ENCODE measurements around the gene BASP1.

Gene BASP1

GRCh38 chr5:17265041-17265440, 47.6 kb downstream of the BASP1 start:
- no peak for TF ChIP-seq CTCF (IDR thresholded peaks at IDR 0.05; ENCODE audit: insufficient read depth, low read length, poor library complexity, severe bottlenecking)
- no peak for DNase-seq (ENCODE audit: extremely low read depth, insufficient read length)
- H3K4me3 ChIP-seq (replicated peaks; ENCODE audit: low read depth, low read length) = no peak overlapping the region
- H3K27me3 ChIP-seq (replicated peaks; ENCODE audit: control insufficient read depth, insufficient read depth, low read length) = no peaks in the 10 kb centered on the region
- no peaks in the 10 kb centered on the region for H3K36me3 ChIP-seq (ENCODE audit: control insufficient read depth, insufficient read depth, low read length)

GRCh38 chr5:17267106-17267505, 49.7 kb downstream of the BASP1 start:
- H3K4me3 ChIP-seq (replicated peaks; ENCODE audit: low read depth, low read length) = 0 out of 2 replicates have a peak overlapping the region, but pooled peaks have one; percentile 2
- H3K27me3 ChIP-seq (replicated peaks; ENCODE audit: control insufficient read depth, insufficient read depth, low read length) = no peaks in the 10 kb centered on the region
- no peaks in the 10 kb centered on the region for H3K36me3 ChIP-seq (ENCODE audit: control insufficient read depth, insufficient read depth, low read length)
- peak; percentile 32 for DNase-seq (ENCODE audit: extremely low read depth, insufficient read length)
- no peak for TF ChIP-seq CTCF (IDR thresholded peaks at IDR 0.05; ENCODE audit: insufficient read depth, low read length, poor library complexity, severe bottlenecking)

DNA sequence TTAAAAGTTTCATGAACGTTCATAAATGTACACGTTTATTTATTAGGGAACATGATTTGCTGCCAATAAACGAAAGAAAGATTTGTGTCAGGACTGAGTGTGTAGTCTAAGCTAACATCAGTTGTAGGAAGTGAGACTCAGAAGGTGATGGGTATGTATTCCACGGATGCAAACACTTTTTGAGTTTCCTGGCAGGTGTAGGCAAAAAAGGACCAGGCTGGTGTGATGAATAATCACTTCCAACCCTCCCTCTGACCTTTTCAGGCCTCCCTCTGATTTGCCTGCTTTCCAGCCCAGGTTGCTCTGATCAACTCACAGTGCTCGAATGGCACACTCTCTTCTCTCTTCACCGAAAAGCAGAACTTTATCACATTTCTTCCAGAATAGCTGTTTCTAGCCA, 51.8 kb downstream of the BASP1 start:
- no peaks in the 10 kb centered on the region for H3K27me3 ChIP-seq (replicated peaks; ENCODE audit: control insufficient read depth, insufficient read depth, low read length)
- DNase-seq (ENCODE audit: extremely low read depth, insufficient read length) = no peak

DNA sequence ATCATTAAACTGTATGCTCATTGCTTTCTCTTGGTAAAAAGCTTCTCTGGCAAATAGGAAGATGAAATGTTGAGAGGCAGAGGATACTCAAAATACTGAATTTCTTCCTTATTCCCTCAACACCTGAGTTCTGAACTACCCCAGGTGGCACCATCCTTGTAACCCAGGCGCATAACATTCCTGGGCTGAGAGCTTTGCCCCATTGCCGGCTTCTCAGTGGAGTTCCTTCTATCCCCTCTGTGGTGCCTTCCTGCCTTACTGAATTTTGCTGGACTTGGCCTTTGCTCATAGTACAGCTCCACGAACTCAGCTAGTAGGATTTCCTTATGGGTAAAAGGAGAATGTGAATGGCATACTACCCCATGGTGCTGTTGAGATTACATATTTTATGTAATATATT, 54.7 kb downstream of the BASP1 start:
- TF ChIP-seq CTCF (IDR thresholded peaks at IDR 0.05; ENCODE audit: insufficient read depth, low read length, poor library complexity, severe bottlenecking) = no peak
- Histone ChIP-seq H3K36me3 (ENCODE audit: control insufficient read depth, insufficient read depth, low read length) (no peaks in the 10 kb centered on the region), H3K4me3 (replicated peaks; ENCODE audit: low read depth, low read length) (no peak overlapping the region), H3K27me3 (replicated peaks; ENCODE audit: control insufficient read depth, insufficient read depth, low read length) (no peaks in the 10 kb centered on the region)
- DNase-seq (ENCODE audit: extremely low read depth, insufficient read length) = no peak

More for the DNA sequence above, 51.8 kb downstream of the BASP1 start:
- no peak for TF ChIP-seq CTCF (IDR thresholded peaks at IDR 0.05; ENCODE audit: insufficient read depth, low read length, poor library complexity, severe bottlenecking)
- Histone ChIP-seq H3K36me3 (ENCODE audit: control insufficient read depth, insufficient read depth, low read length) (no peaks in the 10 kb centered on the region), H3K4me3 (replicated peaks; ENCODE audit: low read depth, low read length) (no peak overlapping the region)

- Histone ChIP-seq H3K27me3 (replicated peaks; ENCODE audit: control insufficient read depth, insufficient read depth, low read length) (no peaks in the 10 kb centered on the region), H3K4me3 (replicated peaks; ENCODE audit: low read depth, low read length) (no peak overlapping the region), H3K36me3 (ENCODE audit: control insufficient read depth, insufficient read depth, low read length) (no peaks in the 10 kb centered on the region)
- no peak for DNase-seq (ENCODE audit: extremely low read depth, insufficient read length)
- no peak for TF ChIP-seq CTCF (IDR thresholded peaks at IDR 0.05; ENCODE audit: insufficient read depth, low read length, poor library complexity, severe bottlenecking)
These were observed 58.1 kb downstream of the BASP1 start for GRCh38 chr5:17275289-17276158.

All from GM06990 (cell line).